ENCODE data around the gene ELMO3. TPM values are rescaled to one million over a fixed set of nuclear protein-coding genes. Genes with fewer than 3 reads are reported as not detected.
A peak's percentile ranks its signal among the peaks of the same experiment; 100 is the strongest.

The ELMO3 gene
- total and polyA plus RNA-seq, 2 of the 13 experiments (the other 11 are each of a cell fraction or from before 2014, with no cell fraction given), result 2.6 to 4.0 TPM

DNA sequence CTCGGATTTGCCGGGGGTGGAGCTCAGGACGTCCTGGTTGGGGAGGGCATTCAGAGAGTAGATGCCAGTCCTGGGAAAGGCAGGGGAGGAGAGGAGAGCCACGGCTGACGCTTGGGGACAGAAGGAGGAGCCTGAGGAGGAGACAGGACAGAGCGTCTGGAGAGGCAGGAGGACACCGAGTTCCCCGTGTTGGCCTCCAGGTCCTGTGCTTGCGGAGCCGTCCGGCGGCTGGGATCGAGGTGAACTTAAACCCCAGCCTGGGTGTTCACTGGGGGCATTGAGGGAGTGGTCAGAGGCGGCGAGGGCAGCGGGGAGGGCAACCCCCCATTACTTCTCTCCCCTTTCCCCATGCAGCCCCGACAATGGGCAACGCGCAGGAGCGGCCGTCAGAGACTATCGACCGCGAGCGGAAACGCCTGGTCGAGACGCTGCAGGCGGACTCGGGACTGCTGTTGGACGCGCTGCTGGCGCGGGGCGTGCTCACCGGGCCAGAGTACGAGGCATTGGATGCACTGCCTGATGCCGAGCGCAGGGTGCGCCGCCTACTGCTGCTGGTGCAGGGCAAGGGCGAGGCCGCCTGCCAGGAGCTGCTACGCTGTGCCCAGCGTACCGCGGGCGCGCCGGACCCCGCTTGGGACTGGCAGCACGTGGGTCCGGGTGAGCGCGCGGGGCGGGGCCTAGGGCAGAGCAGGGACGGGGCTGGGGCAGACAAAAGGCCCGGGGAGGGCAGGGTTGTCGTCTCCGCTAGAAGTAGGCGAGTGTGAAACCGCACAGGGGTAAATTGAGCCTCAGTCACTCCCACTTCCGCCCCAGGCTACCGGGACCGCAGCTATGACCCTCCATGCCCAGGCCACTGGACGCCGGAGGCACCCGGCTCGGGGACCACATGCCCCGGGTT is 24.9 kb upstream of the ELMO3 start (continued):
- TF ChIP-seq, protein P1, sequence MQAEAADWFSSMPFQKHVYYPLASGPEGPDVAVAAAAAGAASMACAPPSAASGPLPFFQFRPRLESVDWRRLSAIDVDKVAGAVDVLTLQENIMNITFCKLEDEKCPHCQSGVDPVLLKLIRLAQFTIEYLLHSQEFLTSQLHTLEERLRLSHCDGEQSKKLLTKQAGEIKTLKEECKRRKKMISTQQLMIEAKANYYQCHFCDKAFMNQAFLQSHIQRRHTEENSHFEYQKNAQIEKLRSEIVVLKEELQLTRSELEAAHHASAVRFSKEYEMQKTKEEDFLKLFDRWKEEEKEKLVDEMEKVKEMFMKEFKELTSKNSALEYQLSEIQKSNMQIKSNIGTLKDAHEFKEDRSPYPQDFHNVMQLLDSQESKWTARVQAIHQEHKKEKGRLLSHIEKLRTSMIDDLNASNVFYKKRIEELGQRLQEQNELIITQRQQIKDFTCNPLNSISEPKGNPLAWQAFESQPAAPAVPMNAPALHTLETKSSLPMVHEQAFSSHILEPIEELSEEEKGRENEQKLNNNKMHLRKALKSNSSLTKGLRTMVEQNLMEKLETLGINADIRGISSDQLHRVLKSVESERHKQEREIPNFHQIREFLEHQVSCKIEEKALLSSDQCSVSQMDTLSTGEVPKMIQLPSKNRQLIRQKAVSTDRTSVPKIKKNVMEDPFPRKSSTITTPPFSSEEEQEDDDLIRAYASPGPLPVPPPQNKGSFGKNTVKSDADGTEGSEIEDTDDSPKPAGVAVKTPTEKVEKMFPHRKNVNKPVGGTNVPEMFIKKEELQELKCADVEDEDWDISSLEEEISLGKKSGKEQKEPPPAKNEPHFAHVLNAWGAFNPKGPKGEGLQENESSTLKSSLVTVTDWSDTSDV (CRISPR knock-in tag; IDR thresholded peaks at IDR 0.05), result peak; percentile 89
- TF ChIP-seq, protein P2, sequence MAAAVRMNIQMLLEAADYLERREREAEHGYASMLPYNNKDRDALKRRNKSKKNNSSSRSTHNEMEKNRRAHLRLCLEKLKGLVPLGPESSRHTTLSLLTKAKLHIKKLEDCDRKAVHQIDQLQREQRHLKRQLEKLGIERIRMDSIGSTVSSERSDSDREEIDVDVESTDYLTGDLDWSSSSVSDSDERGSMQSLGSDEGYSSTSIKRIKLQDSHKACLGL (CRISPR knock-in tag; IDR thresholded peaks at IDR 0.05), result peak; percentile 93
- TF ChIP-seq U2AF1 (optimal IDR thresholded peaks at IDR 0.05; ENCODE audit: low read depth, low read length) (no peak), KDM3A (CRISPR knock-in tag; IDR thresholded peaks at IDR 0.05; ENCODE audit: low read depth) (0 out of 2 replicates have a peak, but pooled peaks have one; percentile 84), FOSL2 (CRISPR knock-in tag; IDR thresholded peaks at IDR 0.05) (peak; percentile 47; the same call in 1 of the 2 replicates), BRCA1 (CRISPR knock-in tag; IDR thresholded peaks at IDR 0.05) (no peak), ZNF747 (CRISPR knock-in tag; IDR thresholded peaks at IDR 0.05; ENCODE audit: borderline replicate concordance) (peak; percentile 79; the same call in 1 of the 2 replicates), NR2F6 (IDR thresholded peaks at IDR 0.05) (no peak), NR2F6 (CRISPR knock-in tag; IDR thresholded peaks at IDR 0.05) (peak; percentile 75; the same call in 1 of the 2 replicates)
- TF ChIP-seq, protein P3, sequence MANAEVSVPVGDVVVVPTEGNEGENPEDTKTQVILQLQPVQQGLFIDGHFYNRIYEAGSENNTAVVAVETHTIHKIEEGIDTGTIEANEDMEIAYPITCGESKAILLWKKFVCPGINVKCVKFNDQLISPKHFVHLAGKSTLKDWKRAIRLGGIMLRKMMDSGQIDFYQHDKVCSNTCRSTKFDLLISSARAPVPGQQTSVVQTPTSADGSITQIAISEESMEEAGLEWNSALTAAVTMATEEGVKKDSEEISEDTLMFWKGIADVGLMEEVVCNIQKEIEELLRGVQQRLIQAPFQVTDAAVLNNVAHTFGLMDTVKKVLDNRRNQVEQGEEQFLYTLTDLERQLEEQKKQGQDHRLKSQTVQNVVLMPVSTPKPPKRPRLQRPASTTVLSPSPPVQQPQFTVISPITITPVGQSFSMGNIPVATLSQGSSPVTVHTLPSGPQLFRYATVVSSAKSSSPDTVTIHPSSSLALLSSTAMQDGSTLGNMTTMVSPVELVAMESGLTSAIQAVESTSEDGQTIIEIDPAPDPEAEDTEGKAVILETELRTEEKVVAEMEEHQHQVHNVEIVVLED (CRISPR knock-in tag; IDR thresholded peaks at IDR 0.05; ENCODE audit: borderline replicate concordance), result peak; percentile 89
- TF ChIP-seq, protein P4, sequence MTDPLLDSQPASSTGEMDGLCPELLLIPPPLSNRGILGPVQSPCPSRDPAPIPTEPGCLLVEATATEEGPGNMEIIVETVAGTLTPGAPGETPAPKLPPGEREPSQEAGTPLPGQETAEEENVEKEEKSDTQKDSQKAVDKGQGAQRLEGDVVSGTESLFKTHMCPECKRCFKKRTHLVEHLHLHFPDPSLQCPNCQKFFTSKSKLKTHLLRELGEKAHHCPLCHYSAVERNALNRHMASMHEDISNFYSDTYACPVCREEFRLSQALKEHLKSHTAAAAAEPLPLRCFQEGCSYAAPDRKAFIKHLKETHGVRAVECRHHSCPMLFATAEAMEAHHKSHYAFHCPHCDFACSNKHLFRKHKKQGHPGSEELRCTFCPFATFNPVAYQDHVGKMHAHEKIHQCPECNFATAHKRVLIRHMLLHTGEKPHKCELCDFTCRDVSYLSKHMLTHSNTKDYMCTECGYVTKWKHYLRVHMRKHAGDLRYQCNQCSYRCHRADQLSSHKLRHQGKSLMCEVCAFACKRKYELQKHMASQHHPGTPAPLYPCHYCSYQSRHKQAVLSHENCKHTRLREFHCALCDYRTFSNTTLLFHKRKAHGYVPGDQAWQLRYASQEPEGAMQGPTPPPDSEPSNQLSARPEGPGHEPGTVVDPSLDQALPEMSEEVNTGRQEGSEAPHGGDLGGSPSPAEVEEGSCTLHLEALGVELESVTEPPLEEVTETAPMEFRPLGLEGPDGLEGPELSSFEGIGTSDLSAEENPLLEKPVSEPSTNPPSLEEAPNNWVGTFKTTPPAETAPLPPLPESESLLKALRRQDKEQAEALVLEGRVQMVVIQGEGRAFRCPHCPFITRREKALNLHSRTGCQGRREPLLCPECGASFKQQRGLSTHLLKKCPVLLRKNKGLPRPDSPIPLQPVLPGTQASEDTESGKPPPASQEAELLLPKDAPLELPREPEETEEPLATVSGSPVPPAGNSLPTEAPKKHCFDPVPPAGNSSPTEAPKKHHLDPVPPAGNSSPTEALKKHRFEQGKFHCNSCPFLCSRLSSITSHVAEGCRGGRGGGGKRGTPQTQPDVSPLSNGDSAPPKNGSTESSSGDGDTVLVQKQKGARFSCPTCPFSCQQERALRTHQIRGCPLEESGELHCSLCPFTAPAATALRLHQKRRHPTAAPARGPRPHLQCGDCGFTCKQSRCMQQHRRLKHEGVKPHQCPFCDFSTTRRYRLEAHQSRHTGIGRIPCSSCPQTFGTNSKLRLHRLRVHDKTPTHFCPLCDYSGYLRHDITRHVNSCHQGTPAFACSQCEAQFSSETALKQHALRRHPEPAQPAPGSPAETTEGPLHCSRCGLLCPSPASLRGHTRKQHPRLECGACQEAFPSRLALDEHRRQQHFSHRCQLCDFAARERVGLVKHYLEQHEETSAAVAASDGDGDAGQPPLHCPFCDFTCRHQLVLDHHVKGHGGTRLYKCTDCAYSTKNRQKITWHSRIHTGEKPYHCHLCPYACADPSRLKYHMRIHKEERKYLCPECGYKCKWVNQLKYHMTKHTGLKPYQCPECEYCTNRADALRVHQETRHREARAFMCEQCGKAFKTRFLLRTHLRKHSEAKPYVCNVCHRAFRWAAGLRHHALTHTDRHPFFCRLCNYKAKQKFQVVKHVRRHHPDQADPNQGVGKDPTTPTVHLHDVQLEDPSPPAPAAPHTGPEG (CRISPR knock-in tag; IDR thresholded peaks at IDR 0.05), result peak; percentile 60; the same call in 1 of the 2 replicates

Data from HepG2 (cell line).